Panc1 (cell line): Measurements from ENCODE around the gene SLC35F4.

Source experiments
- CTCF ChIP-seq: fragments of 450-650 bp; IDR thresholded peaks from 2 replicates; pipeline ENCODE4 v1.5.1; 2017; ENCODE audit warnings: mild to moderate bottlenecking
- POLR2AphosphoS5 ChIP-seq: IDR thresholded peaks from 2 replicates; pipeline ENCODE4 v1.6.1; 2012; ENCODE audit warnings: mild to moderate bottlenecking, low read depth, low read length, moderate library complexity
- REST ChIP-seq, 2 experiments: IDR thresholded peaks; 2 replicates each; pipeline ENCODE4 v1.6.1; 2011 to 2012; ENCODE audit warnings: low read depth in 2 of 2, control low read depth in 1 of 2, low read length in 1 of 2, mild to moderate bottlenecking in 1 of 2, moderate library complexity in 1 of 2; ENCODE audit not compliant: insufficient read depth in 1 of 2
- SIN3A ChIP-seq: IDR thresholded peaks from 2 replicates; pipeline ENCODE4 v1.6.1; 2012; ENCODE audit warnings: low read depth, mild to moderate bottlenecking, low read length, moderate library complexity, borderline replicate concordance; ENCODE audit not compliant: insufficient read depth

- TF ChIP-seq CTCF = no peak
- no peak for TF ChIP-seq POLR2AphosphoS5
- no peak for TF ChIP-seq REST (IDR thresholded peaks at IDR 0.05; ENCODE audit: insufficient read depth in 1 of 2, low read depth in 2 of 2, low read length in 1 of 2)
- no peak for TF ChIP-seq SIN3A
Measured at GRCh38 chr14:57704763-57705162, 161.1 kb downstream of the SLC35F4 start.
